ENCODE measurements around the gene CENPF.
"Not testable (repeated sequence)": the region's sequence is repeated elsewhere in the genome, so short reads cannot be mapped to it uniquely, and the experiment has no call there.

CENPF gene

DNA sequence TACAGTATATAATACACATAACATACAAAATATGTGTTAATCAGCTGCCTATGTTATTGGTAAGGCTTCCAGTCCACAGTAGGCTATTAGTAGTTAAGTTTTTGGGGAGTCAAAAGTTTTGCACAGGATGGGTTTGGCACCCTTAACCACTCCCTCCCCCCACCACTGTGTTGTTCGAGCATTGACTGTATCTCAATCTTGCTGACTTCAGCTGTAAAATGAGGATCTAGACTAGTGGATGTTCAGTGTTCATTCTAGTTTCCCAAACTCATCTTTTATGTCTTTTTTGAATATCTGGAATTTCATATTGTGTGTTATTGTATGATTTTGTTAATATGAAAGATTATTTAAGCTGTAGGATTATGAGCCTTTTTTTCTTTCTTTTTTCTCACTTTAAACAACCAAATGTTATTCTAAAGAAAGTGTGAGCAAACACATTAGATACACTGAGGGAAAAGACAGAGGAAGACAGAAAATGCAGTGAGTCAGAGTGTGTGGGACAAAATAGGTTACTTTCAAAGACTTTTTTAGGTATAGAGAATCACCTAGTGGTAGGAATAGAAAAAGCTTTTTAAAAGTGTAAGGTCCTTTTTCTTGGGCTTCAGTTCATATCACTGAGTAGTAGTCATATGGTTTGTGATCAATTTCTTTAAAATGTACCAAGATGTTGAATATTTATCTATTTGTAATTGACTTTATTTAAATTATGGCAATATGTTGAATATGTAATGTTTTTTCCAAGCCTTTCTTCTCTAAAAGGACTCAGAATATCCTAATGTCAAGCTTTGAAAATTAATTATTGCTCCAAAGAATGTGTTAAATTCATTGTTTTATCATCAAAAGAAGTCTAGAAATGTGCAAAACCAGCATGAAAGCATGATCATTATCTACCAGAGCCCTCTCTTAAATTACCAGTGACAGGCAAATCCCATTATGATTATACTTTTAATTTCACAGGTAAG, 17.9 kb upstream of the CENPF start:
- DNase-seq (ENCODE audit: low read depth in 2 of 2): no peak

DNA sequence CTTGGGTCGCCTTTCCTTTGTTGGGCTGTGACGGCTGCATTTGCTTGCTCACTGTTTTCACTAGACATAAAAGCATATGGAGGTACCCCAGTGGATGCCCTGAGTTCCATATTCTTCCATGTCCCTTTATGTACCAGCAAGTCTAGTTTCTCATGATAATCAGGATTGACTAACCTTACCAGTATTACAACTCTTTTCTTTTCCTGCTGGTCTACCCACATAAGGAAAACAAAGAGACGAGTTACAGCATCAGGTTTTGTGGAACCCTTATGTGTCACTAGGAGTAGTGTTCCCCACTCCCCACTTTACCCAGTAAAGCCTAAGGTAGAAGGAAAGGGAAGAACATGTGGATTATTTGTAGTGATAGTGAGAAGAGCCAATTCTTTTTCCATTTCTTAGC, 16.4 kb upstream of the CENPF start:
- DNase-seq (ENCODE audit: low read depth in 2 of 2): no peak

DNA sequence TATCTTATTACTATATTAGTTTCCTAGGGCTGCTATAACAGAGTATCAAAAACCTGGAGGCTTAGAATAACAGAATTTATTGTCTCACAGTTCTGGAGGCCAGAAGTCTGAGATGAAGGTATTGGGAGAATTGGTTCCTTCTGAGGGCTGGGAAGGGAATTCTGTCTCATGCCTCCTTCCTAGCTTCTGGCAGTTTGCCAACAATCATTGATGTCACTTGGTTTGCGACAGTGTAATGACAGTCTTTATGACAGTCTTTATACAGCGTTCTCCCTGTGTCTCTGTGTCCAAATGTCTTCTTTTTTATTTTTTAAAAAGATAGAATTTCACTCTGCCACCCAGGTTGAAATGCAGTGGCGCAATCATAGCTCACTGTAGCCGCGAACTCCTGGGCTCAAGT, 15.8 kb upstream of the CENPF start:
- no peak for DNase-seq (ENCODE audit: low read depth in 2 of 2)

DNA sequence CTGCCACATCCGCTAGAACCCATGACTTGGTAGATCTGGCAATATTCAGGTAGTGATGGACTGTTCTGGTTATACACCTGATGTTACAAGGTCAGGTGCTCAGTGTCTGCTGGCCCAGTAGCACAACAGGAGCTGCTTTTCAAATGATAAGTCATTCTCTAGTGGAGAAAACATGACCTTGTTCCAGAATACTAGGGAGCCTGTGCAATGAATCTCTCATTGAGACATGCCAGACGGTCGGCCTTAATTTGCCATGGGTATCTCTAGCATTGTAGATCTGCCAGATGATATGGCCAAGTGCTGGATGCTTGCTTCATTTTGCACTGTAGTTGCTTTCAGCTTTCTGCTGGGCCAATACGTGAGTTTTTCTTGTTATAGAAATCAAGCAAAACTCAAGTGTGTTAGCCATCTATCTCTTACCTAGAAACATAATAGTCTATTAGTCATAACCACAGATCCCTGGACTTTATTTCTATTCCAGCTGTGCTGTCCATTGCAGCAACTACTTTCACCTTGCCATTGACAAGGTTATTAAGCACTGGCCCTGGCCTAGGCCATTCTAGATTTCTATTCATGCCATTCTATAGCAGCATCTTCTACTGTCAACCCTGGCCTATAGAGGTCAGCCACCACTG, 13.9 kb upstream of the CENPF start:
- no peak for DNase-seq (ENCODE audit: low read depth in 2 of 2)

DNA sequence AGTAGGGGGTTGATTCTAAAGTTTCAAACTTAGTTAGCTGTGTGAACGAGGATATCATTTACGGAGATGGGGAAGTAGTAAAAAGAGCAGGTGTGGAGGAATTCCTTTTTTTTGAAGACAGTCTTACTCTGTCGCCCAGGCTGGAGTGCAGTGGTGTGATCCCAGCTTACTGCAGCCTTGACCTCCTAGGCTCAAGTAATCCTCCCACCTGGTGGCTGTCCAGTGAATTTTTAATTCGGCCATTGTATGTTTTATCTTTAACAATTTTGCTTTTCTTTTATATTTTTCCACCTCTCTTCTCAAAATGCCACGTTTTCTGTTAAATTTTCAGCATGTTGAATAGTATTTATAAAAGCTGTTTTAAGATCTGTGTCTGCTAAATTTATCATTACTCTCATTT, 12.3 kb upstream of the CENPF start:
- DNase-seq (ENCODE audit: low read depth in 2 of 2): no peak

DNA sequence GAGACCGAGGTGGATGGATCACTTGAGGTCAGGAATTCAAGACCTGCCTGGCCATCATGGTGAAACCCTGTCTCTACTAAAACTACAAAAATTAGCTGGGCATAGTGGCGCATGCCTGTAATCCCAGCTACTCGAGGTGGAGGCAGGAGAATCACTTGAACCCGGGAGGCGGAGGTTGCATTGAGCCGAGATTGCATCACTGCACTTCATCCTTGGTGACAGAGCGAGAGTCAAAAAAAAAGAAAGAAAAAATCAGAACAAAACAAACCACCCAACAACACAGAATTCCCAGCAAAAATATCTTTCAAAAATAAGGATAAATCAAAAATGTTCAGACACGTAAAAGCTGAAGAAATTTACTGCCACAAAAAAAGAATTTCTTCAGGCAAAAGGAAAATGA, 11.1 kb upstream of the CENPF start:
- not testable (repeated sequence) for DNase-seq (ENCODE audit: low read depth in 2 of 2)

DNA sequence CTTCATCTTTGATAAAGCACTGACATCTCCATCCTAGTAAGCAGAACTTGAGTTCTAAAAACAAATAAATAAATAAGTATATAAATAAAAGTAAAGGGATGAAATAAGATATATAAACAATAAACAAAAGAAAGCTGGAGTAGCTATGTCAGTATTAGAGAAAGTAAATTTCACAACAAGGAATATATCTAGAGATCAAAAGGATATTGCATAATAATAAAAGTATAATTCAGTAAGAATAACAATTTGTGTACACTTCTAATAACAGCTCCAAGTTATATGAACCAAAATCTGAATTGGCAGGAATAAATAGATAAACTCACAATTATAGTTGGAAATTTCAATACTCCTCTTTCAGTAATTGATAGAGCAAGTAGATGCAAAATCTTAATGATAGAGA, 9.8 kb upstream of the CENPF start:
- no peak for DNase-seq (ENCODE audit: low read depth in 2 of 2)

DNA sequence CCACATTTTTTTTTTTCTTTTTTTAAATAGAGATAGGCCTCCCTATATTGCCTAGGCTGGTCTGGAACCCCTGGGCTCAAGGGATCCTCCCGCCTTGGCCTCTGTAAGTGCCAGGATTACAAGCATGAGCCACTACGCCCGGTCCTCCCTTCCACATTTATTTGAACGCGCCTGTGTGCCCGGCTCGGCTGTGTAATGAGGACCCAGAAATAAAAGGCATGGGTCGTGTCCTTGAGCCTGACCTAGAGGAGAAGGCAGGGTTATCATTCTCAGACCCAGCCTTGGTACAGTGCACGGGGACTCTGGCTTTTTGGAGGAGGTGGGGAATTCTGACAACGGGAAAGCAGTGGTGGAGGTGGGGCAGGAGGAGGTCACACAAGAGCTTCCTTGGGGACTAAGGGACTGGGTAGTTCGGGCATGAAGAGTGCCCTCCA, 841 bp downstream of the CENPF start:
- DNase-seq (ENCODE audit: low read depth in 2 of 2): no peak

DNA sequence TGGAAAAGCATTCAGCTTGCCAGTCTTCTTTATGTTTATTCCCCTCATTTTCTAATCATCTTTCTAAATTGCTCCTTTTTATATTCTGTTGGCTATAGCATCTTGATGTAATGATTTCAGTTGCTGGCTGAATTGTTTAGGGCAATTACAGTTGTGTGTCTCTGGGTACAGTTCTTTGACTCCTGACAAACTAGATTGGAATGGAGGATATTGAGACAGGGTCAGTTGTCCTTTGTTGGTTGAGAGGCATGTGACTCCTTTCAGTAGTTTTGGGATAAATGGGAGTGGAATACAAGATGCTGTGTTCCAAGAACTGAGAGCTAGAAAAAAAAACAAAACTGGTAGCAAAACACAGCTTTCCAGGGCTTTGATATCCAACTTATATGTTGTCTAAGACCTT, 1.5 kb downstream of the CENPF start:
- DNase-seq (ENCODE audit: low read depth in 2 of 2): no peak

DNA sequence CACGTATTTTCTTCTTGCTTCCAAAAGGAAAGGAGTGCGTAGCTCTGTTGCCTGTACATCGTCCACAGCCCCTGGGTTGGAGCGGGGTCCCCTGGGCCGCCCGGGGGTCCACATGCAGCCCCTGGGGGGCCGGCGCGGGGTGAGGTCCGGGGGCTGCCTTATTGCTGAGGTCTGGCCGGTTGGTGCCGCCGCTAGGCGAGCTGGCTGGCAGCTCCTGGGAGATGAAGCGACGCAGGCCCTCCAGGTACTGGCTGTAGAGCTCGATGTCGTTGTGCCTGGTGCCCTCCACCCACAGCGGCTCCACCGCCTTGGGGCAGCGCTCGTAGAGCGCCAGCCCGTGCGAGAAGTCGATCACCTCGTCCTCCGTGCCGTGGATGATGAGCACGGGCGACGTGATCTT, 2.5 kb downstream of the CENPF start:
- DNase-seq (ENCODE audit: low read depth in 2 of 2): not testable (repeated sequence)

DNA sequence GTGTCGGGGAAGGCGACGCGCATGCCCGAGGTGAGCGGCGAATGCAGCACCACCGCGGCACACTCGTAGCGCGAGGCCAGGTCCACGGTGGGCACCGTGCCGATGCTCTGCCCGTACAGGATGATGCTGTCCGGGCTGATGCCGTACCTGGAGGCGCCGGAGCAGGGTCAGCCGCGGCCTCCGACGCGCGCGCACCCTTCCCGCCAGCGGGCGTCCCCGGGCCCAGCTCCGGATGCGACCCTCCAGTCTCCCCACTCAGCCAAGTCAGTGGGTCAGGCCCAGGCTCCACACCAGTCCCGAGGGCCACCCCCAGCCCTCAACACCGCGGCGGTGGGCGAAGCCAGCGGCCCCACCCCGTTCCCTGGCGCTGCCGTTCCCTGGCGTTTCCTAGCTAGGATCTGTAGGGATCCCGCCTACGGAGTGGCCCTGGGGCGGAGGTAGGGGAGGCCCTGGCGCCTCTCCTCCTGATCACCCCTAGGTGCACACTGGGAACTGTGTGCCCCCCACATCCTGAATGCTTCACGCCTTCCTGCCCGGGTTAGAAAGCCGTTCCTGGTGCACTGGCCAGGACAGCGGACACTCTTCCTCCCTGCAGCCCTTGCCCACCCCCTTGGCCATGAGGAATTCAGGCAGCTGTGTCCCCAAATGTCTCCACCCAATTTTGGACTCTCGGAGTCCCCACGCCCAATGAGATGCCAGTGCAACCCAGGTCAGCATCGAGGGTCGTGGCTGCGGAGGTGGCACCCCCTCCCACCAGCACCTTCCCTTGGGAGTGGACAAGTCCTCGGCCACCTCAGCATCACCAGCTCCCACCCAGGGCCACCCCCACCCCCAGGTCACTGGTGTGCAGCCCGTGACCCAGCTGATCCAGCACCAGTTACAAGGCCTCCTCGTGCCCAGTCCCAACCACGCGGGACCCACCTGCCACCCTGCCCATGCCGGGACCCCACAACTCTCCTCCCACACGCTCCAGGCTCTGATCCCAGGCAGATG, 3.2 kb downstream of the CENPF start:
- not testable (repeated sequence) for DNase-seq (ENCODE audit: low read depth in 2 of 2)

DNA sequence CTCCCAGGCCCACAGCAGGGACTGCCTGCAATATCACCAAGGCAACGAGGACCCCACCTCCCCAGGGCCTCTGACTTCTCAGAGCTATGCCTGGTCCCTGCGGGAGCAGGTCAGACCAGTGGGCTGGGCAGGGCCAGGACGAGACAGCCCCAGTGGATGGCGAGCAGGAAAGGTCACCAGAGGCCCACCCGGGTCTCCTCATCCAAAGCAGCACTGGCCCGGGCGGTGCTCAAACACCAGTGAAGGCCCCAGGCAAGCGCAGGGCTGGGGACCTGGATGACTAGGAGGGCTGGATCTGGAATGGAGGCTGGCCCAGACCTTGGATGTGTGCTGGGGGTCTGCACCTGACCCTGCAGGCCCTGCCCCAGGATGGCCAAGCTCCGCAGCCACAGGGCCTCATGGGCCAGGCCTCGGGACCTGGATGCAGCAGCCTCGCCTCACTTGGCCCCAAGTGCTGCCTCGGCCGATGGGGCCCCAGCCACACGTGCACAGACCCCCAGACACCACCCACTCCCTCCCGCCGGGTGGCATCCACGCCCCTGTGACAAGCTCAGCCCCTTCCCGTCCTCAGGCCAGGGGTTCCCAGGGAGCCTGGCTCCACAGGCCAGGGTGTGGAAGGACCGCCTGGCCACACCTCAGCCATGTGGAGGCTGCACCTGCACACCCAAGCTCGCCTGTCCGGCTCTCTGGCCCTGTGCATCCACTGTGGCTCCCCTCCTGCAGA, 4.7 kb downstream of the CENPF start:
- DNase-seq (ENCODE audit: low read depth in 2 of 2): not testable (repeated sequence)

DNA sequence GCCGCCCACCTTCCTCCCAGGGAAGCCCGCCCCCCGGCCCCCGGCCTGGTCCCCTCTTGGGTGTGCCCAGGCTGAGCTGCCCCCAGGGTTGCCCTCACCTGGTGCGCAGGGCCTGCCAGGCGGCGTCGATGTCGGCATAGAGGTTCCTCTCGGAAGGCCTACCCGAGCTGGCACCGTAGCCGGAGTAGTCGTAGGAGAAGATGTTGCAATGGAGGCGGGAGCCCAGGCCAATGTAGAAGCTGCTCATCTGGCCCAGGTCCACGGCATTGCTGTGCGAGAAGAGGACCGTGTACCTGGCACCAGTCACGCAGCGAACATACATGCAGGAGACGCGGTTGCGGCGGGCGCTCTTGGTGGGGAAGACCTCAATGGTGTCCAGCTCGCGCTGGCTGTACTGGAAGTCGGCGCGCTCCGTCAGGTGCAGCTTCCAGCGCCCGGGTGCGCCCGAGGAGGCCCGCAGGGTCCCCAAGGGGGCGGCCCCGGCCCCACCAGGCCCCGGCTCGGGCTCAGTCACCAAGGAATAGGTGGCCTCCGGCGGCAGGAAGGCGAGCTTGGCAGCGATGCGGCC, 5.3 kb downstream of the CENPF start:
- DNase-seq (ENCODE audit: low read depth in 2 of 2): not testable (repeated sequence)

DNA sequence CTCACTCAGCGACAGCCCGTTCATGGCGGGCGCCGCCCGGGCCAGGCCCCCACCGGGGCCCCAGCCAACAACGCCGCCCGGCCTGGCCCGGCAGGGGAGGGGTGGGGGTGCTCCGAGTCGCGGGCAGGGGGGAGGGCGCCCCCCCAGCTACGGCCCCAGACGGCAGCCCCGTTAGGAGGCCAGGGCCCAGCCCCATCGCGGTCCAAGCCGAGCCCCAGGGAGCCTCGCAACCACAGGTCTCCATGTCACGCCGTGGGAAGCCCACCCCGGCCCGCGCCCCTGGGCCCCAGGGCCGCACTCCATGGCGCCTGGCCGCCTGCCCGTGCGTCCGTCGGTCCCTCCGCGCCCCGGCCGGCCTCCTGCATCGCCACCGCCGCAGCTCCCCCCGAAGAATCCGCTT, 5.8 kb downstream of the CENPF start:
- DNase-seq (ENCODE audit: low read depth in 2 of 2): not testable (repeated sequence)

DNA sequence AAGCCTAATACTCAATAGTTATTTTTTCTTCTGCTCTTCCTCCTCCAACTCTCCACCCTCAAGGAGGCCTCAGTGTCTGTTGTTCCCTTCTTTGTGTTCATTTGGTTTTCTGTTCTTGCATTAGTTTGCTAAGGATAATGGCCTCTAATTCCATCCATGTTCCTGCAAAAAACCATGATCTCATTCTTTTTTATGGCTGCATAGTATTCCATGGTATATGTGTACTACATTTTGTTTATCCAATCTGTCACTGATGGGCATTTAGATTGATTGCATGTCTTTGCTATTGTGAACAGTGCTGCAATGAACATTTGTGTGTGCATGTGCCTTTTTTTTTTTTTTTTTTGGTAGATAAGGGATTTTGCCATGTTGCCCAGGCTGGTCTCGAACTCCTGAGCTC, 6.7 kb downstream of the CENPF start:
- no peak for DNase-seq (ENCODE audit: low read depth in 2 of 2)

DNA sequence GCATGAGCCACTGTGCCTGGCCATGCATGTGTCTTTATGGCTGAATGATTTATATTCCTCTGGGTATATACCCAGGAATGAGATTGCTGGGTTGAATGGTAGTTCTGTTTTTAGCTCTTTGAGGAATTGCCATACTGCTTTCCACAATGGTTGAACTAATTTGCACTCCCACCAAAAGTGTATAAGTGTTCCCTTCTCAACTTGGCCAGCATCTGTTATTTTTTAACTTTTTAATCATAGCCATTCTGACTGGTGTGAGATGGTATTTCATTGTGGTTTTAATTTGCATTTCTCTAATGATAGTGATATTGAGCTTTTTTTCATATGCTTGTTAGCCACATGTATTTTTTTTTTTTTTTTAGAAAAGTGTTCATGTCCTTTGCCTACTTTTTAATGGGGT, 7.1 kb downstream of the CENPF start:
- not testable (repeated sequence) for DNase-seq (ENCODE audit: low read depth in 2 of 2)

DNA sequence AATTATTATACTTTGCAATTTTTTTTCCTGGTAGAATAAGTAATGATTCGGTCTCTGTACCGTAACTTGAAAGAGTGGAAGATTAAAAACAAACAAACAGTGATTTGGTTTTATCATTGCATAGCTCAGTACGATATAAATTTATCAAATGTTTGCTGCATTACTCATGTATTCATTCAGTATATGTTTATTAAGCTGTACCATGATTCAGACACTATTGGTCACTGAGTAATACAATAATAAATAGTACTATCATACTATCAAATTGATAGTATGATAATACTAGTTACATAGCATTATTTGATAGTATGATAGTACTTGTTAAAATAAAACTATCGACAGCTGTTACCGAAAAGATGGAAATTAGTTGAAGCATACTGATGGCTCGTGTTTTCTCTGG, 12.1 kb downstream of the CENPF start:
- no peak for DNase-seq (ENCODE audit: low read depth in 2 of 2)

DNA sequence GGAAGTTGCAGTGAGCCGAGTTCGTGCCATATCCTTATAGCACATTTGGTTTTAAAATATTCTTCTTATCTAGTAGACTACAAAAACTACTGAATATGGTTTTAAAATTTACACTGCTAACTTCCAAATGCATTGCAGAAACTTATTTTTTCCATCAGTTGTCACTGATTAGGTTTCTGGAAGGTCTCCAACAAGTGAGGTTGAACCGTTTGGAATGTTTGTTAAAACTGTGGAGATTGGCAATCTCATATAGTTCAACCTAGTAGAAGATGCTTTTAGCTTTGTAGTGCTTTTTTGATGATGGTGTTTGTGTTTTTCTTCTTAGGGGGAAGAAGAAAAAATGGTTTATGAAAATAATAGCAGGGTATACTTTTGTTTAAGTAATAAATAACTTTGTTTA, 12.9 kb downstream of the CENPF start:
- DNase-seq (ENCODE audit: low read depth in 2 of 2): no peak

DNA sequence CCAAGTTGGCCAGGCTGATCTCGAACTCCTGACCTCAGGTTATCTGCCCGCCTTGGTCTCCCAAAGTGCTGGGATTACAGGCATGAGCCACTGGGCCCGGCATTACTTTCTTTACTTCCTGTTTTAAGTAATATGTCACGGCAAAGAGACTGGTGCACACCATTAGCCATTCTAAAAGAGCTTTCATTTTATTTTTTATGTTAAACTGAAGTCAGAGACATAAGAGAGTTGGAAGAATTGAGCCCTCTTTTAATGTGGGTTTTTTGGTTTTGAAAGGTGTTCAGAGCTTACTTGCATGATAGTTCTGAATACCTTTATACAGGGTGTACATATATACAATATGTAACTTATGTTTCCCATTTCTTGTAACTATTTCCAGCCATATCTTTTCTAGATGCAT, 14.3 kb downstream of the CENPF start:
- no peak for DNase-seq (ENCODE audit: low read depth in 2 of 2)

DNA sequence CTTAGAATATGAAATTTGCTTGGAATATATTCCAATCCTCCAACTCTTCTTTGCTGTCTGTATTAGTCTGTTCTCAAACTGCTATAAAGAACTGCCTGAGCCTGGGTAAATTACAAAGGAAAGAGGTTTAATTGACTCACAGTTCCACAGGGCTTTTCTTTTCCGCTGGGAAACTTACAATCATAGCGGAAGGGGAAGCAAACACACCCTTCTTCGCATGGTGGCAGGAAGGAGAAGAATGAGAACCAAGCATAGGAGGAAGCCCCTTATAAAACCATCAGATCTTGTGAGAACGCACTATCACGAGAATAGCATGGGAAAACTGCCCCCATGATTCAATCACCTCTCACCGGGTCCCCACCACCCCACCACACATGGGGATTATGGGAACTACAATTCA, 14.8 kb downstream of the CENPF start:
- DNase-seq (ENCODE audit: low read depth in 2 of 2): no peak

DNA sequence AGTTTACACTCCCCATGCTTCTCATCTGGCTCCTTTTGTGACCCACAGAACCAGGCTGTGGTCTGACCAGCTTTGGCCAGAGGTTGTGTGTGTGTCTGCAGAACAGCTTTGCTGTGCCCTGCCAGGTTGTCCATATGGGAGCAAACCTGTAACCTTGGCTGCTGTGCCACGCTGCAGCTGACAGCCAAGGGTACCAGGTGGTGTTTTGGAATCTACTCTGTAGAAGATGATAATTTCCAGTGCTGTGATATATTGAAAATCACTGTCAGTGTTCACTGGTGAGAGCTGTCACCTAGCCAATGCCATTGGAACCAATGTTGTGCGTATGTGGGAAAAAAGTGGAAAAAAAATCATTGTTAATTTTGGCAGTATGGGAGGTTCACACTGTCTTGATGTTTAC, 18.2 kb downstream of the CENPF start:
- DNase-seq (ENCODE audit: low read depth in 2 of 2): no peak

Measured in stimulated activated CD8-positive, alpha-beta memory T cell treated with anti-CD3 and anti-CD28 coated beads, Interleukin-15, amount 100 ng/mL, for 4 hours (primary cell).